Posterior cingulate gyrus (tissue), 11 donors: Measurements from ENCODE around the gene CEP128.

Experiments used
- DNase-seq, 10 donors: peaks; one replicate each; pipeline versions ENCODE4 v3.0.0 to v3.0.0-alpha.2; 2020 to 2021; ENCODE audit warnings: mixed read lengths in 3 of 10
- intact Hi-C: fragments of 100-400 bp; cut with DNase I; formaldehyde crosslinking; loops from one replicate; pipeline ENCODE4 v1.15.1; 2023

CEP128 gene

DNA sequence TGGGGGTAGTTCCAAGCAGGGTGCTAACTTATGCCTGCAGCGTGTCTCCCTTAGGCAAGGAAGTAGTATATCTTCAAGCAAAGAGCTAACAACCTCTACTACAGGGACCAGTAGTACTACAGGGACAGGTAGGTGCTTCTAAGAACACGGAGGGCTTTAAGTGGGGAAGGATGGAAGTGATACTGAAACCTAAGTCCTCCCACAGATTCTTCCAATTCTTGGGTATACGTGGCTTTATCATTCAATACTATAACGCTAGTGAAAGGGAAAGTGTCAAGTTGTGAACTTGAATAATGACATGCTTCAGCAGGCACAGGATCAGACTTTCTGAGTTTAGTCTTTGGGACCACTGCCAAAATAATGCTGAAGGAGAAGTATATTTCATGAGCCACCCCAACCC lies 241.7 kb downstream of the CEP128 start:
- intact Hi-C loops, result no loop called here
- DNase-seq, result no peak

DNA sequence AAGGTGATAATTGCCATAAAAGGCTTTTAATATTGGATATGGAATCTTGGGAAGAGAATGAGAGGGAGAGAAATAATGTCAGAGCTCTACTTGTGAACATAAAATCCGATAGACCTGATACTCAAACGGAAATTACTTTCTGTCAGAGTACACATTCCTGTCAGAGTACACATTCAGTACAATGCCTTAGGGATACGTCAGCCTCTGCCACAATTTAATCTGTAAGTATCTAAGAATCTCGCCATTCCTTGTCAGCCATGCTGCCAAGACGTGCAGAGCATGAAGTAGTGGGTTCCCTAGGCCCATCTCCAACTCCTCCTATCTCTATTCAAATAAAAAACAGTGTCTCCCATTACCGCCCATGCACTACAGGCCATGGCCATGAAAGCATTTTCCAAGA lies 242.6 kb downstream of the CEP128 start:
- intact Hi-C loops, result no loop called here
- DNase-seq, result no peak

DNA sequence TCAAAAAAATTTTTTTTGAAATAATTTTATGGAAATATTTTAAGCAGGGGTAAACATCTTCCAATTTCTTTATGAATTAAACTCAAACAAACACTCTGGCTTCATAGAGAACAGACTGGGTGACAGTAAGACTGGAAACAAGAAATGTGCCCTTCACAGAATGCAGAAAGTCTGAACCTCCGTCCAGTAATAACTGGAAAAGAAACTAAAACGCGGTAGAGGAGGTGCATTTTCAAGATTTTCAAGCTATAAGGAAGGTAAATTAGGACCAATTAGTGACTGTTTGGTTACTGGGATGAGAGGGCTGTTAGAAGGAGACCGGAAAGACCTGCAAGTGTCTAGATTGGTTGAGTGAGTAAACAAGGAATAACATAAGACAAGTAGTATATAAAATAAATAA lies 245.7 kb downstream of the CEP128 start:
- DNase-seq, result no peak
- intact Hi-C loops, result no loop called here

DNA sequence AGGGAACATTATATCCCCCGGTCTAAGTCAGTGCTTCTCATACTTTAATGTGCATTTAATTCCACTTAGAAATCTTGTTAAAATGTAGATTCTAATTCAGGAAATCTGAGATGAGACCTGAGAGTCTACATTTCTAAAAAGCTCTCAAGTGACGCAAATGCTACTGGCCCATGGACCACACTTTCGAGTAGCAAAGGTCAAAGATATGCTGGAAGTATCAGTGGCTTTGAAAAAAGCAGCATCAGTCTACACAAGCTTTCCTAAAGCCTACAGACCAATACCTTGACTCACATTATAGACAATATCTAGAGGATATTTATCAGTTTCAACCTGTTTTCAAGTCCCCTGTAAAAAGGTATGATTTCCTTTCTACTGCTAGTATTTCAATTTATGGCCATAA lies 248.6 kb downstream of the CEP128 start:
- intact Hi-C loops, result no loop called here
- no peak for DNase-seq

DNA sequence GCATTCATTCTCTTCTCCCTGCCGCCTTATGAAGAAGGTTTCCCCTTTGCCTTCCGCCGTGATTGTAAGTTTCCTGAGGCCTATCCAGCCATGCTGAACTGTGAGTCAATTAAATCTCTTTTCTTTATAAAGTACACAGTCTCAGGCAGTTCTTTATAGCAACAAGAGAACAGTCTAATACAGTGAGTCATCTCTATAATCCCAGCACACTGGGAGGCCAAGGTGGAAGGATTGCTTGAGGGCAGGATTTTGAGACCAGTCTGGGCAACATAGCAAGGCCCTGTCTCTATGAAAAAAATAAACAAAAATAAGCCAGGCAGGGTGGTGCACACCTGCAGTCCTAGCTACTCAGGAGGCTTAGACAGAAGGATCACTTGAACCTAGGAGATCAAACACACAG lies 259.9 kb downstream of the CEP128 start:
- DNase-seq, result no peak
- intact Hi-C loops, result no loop called here

DNA sequence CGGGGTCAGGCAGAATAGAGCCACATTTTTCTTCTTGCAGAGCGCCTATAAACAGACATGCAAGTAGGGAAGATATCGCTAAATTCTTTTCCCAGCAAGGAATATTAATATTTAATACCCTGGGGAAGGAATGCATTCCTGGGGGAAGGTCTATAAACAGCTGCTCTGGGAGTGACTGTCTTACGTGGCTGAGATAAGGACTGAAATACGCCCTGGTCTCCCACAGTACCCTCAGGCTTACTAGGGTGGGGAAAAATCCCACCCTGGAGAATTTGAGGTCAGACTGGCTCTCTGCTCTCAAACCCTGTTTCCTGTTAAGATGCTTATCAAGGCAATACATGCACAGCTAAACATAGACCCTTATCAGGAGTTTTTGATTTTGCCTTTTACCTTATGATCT lies 262.3 kb downstream of the CEP128 start:
- intact Hi-C loops, result no loop called here
- DNase-seq, result no peak

DNA sequence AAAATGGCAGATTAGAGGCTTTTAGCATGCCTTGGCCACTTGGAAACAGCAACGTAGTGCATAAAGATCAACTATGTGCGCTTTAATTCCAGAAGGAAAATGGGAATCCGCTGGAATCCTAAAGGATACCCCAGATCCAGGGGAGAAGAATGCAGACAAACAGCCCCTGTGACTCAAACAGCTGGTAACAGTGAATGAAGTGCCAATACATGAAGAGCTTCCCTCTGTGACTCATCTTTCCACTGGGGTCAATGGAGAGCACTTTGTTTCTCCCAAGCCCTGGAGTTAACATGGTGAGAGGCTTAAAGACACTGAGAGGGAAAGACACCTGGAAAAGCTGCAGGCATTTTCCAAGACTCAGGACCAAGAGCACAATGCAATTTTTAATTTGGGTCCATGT lies 263.1 kb downstream of the CEP128 start:
- no peak for DNase-seq
- intact Hi-C loops, result no loop called here

DNA sequence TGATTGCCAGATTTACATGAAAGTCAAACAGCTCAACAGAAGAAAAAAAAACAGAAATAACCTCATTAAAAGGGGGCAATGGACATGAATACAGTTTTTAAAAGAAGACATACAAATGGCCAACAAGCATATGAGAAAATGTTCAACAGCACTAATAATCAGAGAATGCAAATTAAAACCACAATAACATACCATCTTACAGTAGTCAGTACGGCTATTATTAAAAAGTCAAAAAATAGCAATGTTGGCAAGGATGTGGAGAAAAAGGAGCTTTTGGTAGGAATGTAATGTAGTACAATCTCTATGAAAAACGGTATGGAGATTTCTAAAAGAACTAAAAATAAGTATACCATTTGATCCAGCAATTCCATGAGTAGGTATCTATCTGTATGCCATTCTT lies 272.1 kb downstream of the CEP128 start:
- intact Hi-C loops, result no loop called here
- DNase-seq, result no peak

DNA sequence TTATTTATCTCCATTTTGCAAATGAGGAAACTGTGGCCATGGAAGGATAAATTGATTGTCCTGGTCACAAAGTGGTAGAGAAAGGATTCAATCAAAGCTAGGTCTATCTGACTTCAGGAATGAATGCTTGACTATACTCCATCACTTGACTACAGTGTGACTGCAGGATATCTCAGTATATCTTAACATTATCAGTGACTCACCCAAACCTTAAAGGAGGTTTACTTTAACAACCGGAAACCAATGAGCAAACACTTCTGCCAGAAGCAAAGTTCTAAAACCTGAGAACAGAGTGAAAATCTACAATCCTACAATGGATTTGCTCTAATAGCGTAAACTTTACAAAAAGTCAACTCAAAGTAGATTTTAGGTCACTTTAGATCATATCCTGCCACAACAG lies 277.0 kb downstream of the CEP128 start:
- DNase-seq, result no peak
- intact Hi-C loops, result no loop called here

DNA sequence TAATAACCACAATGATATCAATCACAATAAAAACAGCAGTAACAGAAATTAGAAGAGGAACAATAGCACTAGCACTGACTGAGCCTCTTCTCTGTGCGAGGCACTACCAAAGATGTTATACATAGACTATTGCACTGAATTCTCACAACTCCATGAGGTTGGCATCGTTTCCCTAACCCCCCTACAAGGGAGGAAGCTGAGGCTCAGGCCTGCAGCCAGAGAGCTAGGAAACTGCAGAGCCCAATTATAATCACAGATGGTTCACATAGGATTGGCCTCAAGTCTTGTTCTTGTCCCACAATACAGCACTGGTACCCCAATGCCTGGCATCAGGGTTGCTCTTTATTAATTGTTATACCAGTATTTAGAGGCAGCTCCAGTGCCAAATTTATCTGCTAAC lies 278.0 kb downstream of the CEP128 start:
- intact Hi-C loops, result no loop called here
- DNase-seq, result no peak

DNA sequence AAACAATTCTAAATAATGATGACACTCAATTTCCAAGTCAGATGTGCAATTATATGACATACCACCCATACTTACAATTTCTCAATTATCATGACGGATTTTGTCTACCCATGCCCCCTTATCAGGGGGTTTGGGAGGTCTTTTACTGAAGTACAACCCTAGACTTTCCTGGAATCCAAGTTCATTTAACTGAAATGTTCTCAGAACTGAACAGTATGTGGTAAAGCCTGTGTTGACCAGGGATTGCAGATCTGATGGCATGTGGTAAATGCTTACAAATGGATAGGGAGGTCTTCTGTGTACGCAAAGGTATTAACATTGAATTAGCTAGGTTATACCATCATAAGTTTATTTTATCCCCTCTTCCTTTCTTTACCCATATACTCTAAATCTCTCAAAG lies 281.8 kb downstream of the CEP128 start:
- intact Hi-C loops, result no loop called here
- DNase-seq, result no peak

DNA sequence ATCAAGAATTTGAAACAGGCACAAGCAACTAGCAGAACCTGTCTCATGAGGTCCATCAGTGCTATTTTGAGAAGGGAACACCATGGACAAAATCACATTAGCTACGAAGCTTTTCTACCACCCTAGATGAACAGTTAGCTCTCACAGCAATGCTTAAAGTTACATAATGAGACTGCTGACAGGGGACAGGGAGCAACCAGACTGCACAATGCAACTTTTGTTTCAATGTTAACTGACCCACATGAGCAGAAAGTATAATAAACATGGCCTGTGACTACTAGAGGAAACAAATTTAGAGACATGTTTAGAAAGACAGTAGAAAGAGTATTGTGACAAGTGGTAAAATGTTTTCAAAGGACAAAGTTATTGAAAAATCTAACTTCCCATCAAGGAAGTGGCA lies 282.8 kb downstream of the CEP128 start:
- intact Hi-C loops, result no loop called here
- DNase-seq, result no peak

DNA sequence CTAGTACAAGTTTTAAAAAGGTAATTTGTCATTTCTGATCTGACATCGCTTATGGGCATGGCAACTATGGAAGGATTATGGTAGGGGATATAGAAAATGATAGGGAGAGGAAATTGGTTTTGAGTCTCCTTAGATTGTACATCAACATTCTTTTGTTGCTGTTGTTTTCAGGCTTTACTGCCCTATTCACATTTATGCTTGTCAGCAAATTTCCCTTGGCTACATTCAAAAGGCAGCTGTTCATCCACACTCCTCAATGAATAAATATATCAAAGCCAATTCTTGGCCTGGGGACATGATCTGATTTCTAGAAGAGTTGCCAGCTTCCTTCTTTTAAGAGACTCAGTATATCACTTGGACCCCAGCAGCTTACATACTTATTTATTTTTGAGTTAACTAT lies 283.4 kb downstream of the CEP128 start:
- intact Hi-C loops, result no loop called here
- no peak for DNase-seq

DNA sequence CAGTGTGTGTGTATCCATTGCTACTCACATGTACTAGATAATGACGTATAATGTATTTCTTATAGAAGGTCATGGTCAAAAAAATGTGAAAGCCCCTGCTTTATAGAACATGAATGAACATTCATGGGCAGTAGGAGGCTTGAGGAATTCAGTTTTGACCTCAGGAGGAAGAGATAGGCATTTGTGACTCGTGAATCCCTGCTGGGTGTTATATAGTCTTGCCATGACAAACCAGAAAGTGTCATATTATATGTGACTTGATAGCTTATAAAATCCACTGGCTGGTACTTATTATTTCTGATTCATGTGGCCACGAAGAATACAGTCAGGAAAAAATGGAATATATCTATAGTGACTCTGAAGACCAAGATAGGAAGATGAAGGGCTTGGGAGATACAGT lies 287.6 kb downstream of the CEP128 start:
- DNase-seq, result no peak
- intact Hi-C loops, result no loop called here

DNA sequence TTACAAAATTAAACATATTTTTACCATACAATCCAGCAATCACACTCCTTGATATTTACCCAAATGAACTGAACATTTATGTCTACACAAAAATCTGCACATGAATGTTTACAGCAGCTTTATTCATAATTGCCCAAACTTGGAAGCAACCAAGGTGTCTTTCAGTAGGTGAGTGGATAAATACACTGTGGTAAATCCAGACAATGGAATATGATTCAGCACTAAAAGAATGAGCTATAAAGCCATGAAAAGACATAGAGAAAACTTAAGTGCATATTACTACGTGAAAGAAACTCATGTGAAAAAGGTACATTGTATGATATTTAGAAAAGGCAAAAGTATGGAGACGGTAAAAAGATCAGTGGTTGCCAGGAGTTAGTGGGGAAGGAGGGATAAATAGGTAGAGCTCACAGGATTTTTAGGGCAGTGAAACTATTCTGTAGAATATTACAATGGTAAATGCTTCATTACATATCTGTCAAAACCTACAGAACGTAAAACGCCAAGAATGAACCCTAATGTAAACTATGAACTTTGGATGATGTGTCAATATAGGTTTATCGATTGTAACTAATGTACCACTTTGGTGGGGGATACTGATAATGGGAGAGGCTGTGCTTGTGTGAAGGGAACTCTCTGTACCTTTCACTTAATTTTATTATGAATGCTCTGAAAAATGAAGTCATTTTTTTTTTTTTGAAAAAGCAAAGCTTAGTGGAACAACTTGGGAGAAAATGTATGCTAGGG lies 295.7 kb downstream of the CEP128 start:
- intact Hi-C loops, result no loop called here
- no peak for DNase-seq

DNA sequence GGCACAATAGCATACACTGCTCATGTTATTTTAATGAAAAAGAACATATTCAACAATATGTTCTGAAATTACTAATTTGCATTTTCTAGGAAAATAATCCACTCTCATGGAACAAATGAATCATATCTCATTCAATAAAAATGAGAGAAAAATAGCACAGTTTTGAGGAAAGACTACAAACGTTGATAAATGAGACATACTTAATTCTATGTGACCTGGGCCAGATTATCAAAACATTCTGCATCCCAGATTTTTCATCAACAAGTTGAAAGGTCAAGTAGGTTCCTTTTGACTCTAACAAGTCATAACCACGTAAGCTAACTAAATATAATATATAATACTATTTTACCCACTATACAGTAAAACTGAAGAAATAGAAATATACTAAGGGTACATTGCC lies 296.7 kb downstream of the CEP128 start:
- intact Hi-C loops, result no loop called here
- no peak for DNase-seq

DNA sequence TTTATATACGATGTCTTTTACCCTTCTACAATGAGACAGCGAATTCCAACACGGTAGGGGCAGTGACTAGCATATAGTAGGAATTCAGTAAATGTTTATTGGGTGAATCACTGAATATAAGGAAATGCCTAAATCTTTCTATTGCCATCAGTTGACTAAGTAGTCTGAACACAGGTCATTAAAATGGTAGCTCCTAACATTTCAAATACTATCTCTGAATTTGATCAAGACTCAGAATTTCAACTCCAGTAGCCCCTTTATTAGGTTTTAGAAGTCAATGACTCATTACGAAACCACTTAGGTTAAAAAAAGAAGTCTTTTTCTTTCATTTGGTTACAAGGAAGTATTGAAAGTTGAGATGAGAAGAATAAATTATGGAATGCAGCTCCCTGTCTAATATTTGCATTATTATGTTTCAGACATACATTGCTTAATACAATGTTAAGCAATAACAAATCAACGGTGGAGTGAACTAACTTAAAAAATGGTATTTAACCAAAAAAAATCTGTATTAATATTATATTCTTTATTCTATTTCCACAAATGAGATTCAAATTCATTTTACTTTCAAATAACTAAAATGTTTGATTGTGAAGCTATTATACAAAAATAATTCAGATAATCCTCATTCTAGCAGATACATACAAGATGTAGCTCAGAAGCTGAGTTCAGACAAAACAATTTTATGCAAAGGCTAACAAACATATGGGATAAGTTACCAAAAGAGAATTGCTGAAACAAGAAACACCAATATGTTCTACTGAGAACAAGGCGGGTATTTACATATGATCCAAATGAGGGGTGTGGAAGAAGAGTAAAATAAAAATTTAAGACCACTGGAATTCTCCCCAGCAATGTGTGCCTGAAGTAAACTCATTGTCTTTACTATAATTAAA lies 302.7 kb downstream of the CEP128 start:
- intact Hi-C loops, result no loop called here
- DNase-seq, result no peak

DNA sequence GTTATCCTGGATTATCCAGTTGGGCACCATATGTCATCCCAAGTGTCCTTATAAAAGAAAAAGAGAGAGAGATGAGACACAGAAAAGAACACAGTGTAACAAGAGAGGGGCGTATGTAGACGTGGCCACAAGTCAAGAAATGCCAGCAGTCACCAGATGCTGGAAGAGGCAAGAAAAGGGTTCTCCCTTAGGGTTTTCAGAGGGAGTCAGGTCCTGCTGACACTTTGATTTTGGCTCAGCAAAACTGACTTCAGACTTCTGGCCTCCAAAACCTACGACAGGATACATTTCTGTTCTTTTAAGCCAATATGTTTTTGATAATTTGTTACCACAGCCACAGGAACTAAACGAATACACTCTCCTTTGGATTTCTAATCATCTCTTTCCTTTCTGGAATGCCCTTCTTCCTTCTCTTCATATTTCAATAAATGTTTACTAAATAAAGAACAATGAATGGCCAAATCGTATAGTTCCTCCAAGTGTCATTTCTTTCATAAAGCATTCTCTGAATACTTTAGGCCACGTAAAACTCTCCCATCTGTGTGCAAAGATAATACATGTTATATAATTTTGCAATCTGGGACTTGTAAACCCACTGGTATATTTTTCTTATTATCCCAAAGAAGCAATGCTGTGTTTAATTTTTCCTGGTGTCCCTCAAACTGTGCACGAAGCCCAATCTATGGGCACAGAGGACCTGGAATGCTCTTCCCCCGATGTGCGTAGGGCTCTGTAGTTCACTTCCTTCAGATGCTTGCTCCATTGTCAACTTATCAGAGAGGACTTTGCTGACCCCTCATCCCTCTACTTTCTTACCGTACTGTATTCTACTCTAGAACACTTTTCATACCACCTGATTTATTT lies 303.6 kb downstream of the CEP128 start:
- DNase-seq, result no peak
- intact Hi-C loops, result no loop called here

DNA sequence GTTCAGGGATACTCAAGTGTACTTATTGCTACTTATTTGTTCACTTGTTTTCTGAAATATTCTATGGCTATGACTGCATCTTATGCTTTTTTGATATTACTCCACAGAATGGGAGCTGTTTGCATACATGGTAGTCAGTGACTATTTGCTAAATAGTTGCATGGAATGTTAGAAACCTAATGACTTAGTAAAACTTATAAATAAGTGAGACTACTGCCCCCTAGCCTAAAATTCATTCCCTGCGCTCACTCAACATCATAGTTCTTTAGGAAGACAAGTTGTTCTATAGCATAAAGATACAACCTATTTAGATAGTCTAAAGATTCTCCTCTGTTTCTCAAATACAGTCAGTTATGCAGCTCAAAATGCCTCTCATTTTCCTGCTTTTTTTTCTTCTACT lies 305.5 kb downstream of the CEP128 start:
- no peak for DNase-seq
- intact Hi-C loops, result no loop called here

DNA sequence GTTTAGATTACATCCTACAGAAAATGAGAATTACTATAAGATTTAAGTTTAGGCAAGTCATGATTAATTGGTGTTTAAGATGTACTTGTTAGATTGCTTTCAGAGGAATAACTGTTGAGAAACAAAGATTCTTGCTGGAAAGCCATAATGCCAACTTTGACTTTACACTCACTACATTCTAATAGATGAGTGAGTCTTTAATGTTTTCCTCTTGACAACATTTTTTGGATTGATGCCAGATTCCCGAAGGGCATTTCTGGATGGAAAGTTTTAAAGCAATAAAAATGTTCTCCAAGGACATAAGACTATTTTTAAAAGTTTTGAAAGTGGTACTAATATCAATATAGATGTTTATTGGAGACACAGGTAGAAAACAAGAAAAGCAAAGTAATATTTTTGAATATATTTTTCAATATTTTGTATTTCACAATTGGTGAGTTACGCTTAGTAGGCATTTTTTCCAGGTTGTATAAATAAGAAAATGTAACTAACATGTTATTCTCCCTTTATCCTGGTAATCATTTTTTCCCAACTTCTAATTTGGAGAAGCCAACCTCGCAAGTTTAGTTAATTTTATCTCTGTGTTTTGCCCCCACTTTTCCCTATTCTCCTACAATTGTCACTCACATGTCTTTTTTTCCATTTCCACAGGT lies 307.3 kb downstream of the CEP128 start:
- intact Hi-C loops, result no loop called here
- no peak for DNase-seq

DNA sequence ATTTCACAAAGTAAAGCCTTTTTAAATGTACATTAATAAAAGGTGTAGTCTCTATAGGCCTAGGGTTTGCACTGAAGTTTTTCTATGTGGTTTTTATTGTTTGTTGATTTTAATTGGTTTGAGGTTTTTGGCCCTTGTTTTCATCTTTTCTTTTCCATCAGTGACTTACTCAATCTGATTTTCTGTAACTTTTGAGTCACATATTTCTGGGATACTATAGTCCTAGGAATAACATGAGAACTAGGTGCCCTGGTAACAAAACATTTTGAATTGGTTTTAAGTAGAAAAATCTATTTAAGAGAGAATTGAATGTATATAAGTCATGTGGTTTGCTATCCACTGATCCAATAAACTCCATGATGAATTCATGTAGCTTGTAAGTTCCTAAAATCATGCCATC lies 311.9 kb downstream of the CEP128 start:
- intact Hi-C loops, result no loop called here
- no peak for DNase-seq
